D721Med (cell line): Measurements from ENCODE around the gene R3HDM1.

Experiments
- DNase-seq: peaks from one replicate; pipeline ENCODE4 v3.0.0; 2011; ENCODE audit warnings: low spot score; ENCODE audit not compliant: insufficient read length
- FAIRE-seq: peaks from 2 replicates; lab custom pipeline; 2011; peaks lifted over from hg19 to GRCh38; lab: Jason Lieb, UNC
- TF ChIP-seq, protein P1 (sequence below): IDR thresholded peaks from 2 replicates; pipeline ENCODE4 v1.5.1; 2012; ENCODE audit warnings: mild to moderate bottlenecking, control low read depth; ENCODE audit not compliant: insufficient read depth; ENCODE audit errors: missing control alignments

Gene R3HDM1

DNA sequence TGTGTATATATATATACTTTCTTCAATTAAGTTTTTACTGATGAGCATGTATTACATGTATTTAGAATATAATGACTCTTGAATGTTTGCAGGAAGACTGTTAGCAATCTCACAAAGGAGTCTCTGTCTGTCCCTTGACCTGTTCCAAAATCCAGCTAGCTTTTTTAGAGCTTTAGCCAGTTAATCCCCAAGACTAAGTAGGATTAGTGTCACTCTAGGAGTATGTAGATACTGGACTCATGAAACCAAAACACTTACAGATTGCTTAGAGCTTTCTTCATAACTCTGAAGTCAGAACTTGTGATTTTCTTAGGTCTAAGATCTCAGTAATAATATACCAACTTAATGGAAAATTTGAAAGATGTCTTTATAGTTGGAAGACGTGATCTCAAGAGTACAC, 212.6 kb downstream of the R3HDM1 start:
- TF ChIP-seq, protein P1, sequence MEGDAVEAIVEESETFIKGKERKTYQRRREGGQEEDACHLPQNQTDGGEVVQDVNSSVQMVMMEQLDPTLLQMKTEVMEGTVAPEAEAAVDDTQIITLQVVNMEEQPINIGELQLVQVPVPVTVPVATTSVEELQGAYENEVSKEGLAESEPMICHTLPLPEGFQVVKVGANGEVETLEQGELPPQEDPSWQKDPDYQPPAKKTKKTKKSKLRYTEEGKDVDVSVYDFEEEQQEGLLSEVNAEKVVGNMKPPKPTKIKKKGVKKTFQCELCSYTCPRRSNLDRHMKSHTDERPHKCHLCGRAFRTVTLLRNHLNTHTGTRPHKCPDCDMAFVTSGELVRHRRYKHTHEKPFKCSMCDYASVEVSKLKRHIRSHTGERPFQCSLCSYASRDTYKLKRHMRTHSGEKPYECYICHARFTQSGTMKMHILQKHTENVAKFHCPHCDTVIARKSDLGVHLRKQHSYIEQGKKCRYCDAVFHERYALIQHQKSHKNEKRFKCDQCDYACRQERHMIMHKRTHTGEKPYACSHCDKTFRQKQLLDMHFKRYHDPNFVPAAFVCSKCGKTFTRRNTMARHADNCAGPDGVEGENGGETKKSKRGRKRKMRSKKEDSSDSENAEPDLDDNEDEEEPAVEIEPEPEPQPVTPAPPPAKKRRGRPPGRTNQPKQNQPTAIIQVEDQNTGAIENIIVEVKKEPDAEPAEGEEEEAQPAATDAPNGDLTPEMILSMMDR, result no peak
- DNase-seq, result no peak
- FAIRE-seq, result peak; percentile 82

- FAIRE-seq (peak; percentile 72), DNase-seq (peak; percentile 21)
- TF ChIP-seq, protein P1, result peak; percentile 45
Measured at GRCh38 chr2:135744760-135745314, 213.6 kb downstream of the R3HDM1 start.

GRCh38 chr2:135745545-135745944, 214.3 kb downstream of the R3HDM1 start:
- TF ChIP-seq, protein P1, result no peak
- DNase-seq (no peak), FAIRE-seq (no peak)

DNA sequence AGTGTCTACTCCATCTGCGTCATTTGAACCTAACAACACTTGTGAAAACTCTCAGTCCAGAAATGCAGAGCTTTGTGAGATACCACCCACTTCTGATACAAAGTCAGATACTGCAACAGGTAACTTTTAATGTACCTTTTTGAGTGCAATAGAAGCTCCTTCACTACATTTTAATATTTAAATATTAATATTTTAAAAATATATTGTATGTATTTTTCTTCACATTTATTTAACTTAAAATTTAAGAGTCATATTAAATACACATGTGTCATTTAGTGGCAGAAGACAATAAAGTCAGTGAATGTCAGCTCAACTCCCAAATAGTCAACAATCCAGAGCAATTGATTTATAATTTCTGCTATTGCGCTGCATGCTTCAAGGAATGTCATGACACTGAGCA, 224.3 kb downstream of the R3HDM1 start:
- TF ChIP-seq, protein P1, result no peak
- DNase-seq, result no peak
- FAIRE-seq, result no peak

DNA sequence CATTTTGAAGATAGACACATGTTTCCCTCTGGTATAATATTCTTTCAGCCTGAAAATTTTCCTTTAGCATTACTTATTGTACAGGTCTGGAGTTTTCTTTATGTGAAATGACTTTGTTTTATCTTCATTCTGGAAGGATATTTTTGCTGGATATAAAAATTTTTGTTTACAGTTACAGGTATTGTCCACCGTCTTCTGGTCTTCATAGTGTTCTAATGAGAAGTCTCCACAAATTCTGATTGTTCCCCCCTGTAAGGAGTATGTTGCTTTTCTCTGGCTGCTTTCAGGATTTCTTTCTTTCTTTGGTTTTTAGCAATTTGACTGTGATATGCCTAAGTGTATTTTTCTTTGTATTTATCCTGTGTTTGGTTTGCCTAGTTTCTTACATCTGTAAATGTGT, 225.4 kb downstream of the R3HDM1 start:
- TF ChIP-seq, protein P1, result no peak
- no peak for FAIRE-seq
- DNase-seq, result no peak

DNA sequence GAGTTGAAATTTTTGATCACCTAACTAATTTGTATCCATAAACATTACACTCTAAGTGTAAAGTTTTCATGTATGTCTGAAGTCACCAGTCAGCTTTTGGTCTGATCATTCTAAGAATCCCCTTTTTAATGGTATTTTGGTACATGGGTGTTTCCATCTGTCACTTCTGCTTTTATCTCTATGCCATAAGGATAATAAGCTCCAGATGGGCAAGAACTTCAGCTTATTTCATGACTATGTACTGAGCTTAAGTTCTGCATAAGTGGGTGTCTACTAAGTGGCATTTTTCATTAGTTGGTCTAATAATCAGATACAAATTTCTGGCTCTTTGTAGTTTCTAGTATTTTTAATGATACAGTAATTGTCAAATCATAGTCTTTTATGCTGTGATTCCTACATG, 230.7 kb downstream of the R3HDM1 start:
- no peak for DNase-seq
- TF ChIP-seq, protein P1, result no peak

GRCh38 chr2:135762530-135762929, 231.2 kb downstream of the R3HDM1 start:
- DNase-seq (no peak), FAIRE-seq (no peak)
- TF ChIP-seq, protein P1, result no peak

More for the DNA sequence above, 230.7 kb downstream of the R3HDM1 start:
- peak; percentile 99 for FAIRE-seq
